GM19023 (cell line): ENCODE data around the gene CARTPT.
A peak's percentile ranks its signal among the peaks of the same experiment; 100 is the strongest.

Experiments
- ATAC-seq: cut with Tn5 transposase; IDR thresholded peaks from one replicate; pipeline ENCODE4 v1.9.1; 2021; ENCODE audit warnings: mild to moderate bottlenecking, moderate library complexity; ENCODE audit not compliant: unreplicated experiment

The CARTPT gene

GRCh38 chr5:71734141-71734540 lies 15.1 kb downstream of the CARTPT start:
- no peak for ATAC-seq

GRCh38 chr5:71737931-71738539 lies 19.0 kb downstream of the CARTPT start:
- no peak for ATAC-seq

DNA sequence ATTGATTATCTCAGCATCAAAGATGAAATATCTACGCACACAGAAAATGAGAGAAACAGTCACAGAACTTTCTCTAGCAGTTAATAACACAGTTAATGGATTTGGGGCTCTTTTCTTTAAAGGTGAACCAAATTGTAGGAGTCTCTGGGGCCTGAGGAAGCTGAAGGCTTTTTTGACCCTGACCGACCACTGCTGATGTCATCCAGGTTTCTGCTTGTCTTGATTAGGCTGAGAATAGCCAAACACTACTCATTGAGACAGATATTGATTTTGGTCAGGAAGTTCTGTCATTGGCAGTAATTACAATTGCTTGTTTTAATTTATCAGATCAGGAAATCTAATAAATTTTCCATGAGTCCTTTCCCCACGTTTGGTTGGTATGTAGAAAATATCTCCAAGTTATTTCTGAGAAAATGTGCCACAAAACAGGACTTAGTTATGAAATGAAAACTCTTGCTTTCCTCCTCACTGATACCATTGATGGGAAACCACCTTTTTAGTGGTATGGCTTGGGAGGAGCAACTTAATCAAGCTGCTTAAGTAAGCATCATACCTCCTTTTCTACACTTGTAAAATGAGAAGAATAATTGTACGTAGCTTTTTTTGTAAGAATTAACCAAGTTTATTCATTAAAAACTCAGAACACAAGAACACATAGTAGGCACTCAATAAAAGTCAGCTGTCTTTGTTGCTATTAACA lies 19.7 kb downstream of the CARTPT start:
- no peak for ATAC-seq

- ATAC-seq = peak; percentile 95
These were observed 21.1 kb downstream of the CARTPT start for GRCh38 chr5:71740015-71740753.

GRCh38 chr5:71743155-71743554 lies 24.1 kb downstream of the CARTPT start:
- ATAC-seq = no peak

DNA sequence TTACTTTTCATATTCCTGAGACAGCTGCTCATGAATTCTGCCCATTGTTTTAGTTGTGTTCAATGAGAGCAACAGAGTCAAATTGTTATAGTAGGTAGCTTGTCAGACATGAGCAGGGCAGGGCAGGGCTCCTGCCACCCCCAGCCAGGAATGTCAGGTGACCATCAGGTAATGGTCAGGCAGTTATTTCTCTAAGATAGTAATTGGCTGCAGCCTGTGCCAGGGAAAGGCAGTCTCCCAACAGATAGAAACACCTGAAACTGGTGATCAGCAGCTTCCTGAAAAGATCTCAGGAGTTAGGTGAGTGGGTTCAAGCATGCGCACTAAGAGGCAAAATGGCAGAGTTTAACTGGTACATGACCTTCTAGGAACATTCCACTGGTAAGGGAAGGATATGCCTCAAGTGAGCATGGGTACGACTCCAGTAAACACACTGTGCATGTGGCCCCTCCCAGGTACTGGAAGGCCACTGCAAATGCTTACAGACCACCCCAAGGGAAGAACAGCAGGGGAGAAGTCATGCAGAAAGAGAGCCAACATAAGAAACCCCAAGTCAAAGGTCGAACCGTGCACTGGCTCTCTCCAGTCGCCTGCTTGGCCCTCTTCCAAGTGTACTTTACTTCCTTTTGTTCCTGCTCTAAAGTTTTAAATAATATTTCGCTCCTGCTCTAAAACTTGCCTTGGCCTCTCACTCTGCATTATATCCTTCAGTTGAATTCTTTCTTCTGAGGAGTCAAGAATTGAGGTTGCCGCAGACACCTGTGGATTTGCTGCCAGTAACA lies 25.1 kb downstream of the CARTPT start:
- no peak for ATAC-seq

GRCh38 chr5:71747182-71747581 lies 28.1 kb downstream of the CARTPT start:
- ATAC-seq = no peak

DNA sequence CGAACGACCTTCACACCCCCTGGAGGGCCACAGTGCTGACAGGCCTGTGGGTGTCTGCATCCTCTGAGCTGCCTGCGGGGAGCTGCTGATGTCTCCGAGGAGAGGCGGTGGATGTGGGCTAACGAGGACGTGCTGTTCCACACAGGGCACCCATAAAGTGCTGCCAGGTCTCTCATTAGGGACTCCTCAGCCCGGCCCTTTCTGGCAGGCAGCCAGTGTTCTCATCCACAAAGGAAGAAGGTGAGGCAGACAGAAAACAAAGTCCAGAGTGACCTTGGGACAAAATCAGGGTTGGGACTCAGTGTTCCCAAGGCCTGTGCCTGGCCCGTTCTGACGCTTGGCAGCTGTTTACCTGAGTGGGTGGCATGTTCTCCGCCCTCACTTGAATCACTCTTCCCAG lies 29.3 kb downstream of the CARTPT start:
- ATAC-seq = no peak

DNA sequence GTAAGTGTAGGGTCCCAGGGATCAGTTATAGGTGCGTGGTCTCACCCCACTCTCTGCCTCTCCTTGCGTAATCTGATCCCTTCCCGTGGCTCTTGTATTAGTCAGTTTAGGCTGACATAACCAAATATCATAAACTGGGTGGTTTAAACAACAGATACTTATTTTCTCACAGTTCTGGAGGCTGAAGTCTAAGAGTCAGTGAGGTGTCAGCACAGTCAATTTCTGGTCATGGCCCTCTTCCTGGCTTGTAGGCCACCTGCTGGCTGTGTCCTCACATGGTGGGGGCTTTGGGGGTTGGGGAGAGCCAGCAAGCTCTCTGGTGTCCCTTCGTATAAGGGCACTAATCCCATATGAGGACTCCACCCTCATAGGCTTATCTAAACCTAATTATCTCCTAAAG lies 32.3 kb downstream of the CARTPT start:
- ATAC-seq = no peak

- ATAC-seq = no peak
These were observed 33.5 kb downstream of the CARTPT start for GRCh38 chr5:71752441-71753190.

GRCh38 chr5:71757590-71758543 lies 38.8 kb downstream of the CARTPT start:
- ATAC-seq = peak; percentile 95

GRCh38 chr5:71762826-71763225 lies 43.8 kb downstream of the CARTPT start:
- ATAC-seq = no peak

DNA sequence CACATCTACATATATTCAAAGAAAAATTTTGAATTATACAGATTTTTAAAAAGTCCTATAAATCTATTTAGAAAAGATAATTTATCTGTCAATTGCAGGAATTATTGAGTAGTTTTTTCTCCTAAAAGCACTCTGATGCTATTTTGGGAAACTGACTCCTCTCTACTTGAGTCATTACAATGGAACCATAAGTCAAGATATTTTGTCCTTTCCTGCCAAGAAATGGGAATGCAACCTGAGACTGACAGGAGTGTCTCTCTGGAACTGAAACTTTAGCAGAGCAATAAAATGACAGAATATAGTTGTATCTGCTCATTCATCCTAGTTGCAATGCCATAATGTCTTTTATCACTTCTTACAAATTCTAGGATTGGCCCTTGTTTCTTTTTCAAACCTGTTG lies 48.6 kb downstream of the CARTPT start:
- ATAC-seq = no peak

GRCh38 chr5:71769287-71769686 lies 50.2 kb downstream of the CARTPT start:
- ATAC-seq = no peak

DNA sequence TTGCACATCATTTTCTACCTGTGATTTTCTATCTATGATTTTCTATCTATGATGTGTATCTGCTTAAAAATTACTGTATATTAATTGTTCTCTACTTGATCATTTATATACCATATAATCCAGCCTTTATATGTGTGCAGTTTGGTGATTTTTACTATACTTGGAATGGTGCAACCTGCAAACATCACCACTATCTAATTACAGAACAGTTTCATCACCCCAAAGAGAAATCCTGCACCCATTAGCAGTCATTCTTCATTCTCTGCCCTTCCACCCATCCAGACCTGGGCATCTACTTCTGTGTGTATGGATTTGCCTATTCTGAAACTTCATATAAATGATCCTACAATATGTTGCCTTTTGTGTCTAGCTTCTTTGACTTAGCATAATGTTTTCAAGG lies 51.3 kb downstream of the CARTPT start:
- no peak for ATAC-seq
